ENCODE data around the gene SLC37A4. TPM values are rescaled to one million over a fixed set of nuclear protein-coding genes. Genes with fewer than 3 reads are reported as not detected.
"Not testable (repeated sequence)": the region's sequence is repeated elsewhere in the genome, so short reads cannot be mapped to it uniquely, and the experiment has no call there.

SLC37A4 gene
- total RNA-seq, 1 donor from 2014 or later, result 12.1 TPM

- ATAC-seq (ENCODE audit: low read depth), result no peak
- H3K27me3 Mint-ChIP-seq, result no peaks in the 10 kb centered on the region
- CTCF ChIA-PET, result no interaction called here
- no peak overlapping the region for H3K4me3 Mint-ChIP-seq
- peaks cover 16% of the 10 kb centered on the region for H3K4me1 Mint-ChIP-seq
- H3K36me3 Mint-ChIP-seq (ENCODE audit: low read depth), result no peaks in the 10 kb centered on the region
- POLR2A ChIA-PET, result interaction anchor here (0.8 to 1.5 kb wide), 3 partner anchors 12 to 32 kb away, joined by 4 to 7 read pairs (median 6); partner anchors contain the start of genes HYOU1 and VPS11
- TF ChIP-seq CTCF (IDR thresholded peaks at IDR 0.05), result no peak
- H3K27ac Mint-ChIP-seq, result no peak overlapping the region
- DNase-seq, result no peak
- no peaks in the 10 kb centered on the region for H3K9me3 Mint-ChIP-seq
- intact Hi-C loops (cut with micrococcal nuclease), result no loop called here
Observed at GRCh38 chr11:119034813-119035212, 4.1 kb upstream of the SLC37A4 start.

GRCh38 chr11:119033421-119033820, 2.7 kb upstream of the SLC37A4 start:
- ChIA-PET POLR2A (interaction anchor here (0.7 to 1.2 kb wide), 3 partner anchors 10 to 34 kb away, joined by 3 to 5 read pairs (median 4); no protein-coding TSS in a partner anchor), CTCF (interaction anchor here (1.1 kb wide), 1 partner anchor 9 kb away, joined by 3 read pairs; no protein-coding TSS in a partner anchor)
- H3K27ac Mint-ChIP-seq; H3K27me3 Mint-ChIP-seq; H3K36me3 Mint-ChIP-seq (ENCODE audit: low read depth); H3K9me3 Mint-ChIP-seq; H3K4me3 Mint-ChIP-seq; DNase-seq; ATAC-seq (ENCODE audit: low read depth); intact Hi-C loops (cut with micrococcal nuclease): not testable (repeated sequence)
- H3K4me1 Mint-ChIP-seq, result peaks cover 15% of the 10 kb centered on the region

- POLR2A ChIA-PET, result interaction anchor here (0.6 kb wide), 1 partner anchor 14 kb away, joined by 5 read pairs; no protein-coding TSS in a partner anchor
- DNase-seq (no peak), ATAC-seq (ENCODE audit: low read depth) (no peak)
- no peaks in the 10 kb centered on the region for H3K27me3 Mint-ChIP-seq
- H3K4me1 Mint-ChIP-seq, result peaks cover 15% of the 10 kb centered on the region
- H3K9me3 Mint-ChIP-seq, result no peaks in the 10 kb centered on the region
- H3K36me3 Mint-ChIP-seq (ENCODE audit: low read depth), result peaks cover 7% of the 10 kb centered on the region
- H3K4me3 Mint-ChIP-seq, result no peak overlapping the region
- no peak for TF ChIP-seq CTCF (IDR thresholded peaks at IDR 0.05)
- CTCF ChIA-PET, result interaction anchor here (0.7 to 1.1 kb wide), 2 partner anchors 13 to 33 kb away, joined by 3 read pairs; partner anchors contain the start of gene TRAPPC4
- intact Hi-C loops (cut with micrococcal nuclease), result loop anchor here (2.0 kb wide), 2 partner anchors 125 to 341 kb away; no protein-coding TSS in a partner anchor
- no peak overlapping the region for H3K27ac Mint-ChIP-seq
Observed at GRCh38 chr11:119031912-119032280, 1.2 kb upstream of the SLC37A4 start.

- intact Hi-C loops (cut with micrococcal nuclease), result loop anchor here (1.0 to 2.0 kb wide), 11 partner anchors 12 to 339 kb away; partner anchors contain the start of genes CENATAC, HINFP, HYOU1 and RPS25
- no peak for ATAC-seq (ENCODE audit: low read depth)
Observed at GRCh38 chr11:119030029-119030328, 698 bp downstream of the SLC37A4 start.

GRCh38 chr11:119029340-119030028, 1.2 kb downstream of the SLC37A4 start:
- no peak for ATAC-seq (ENCODE audit: low read depth)
- no peak for TF ChIP-seq CTCF (IDR thresholded peaks at IDR 0.05)
- ChIA-PET CTCF (no interaction called here), POLR2A (interaction anchor here (1.0 to 2.7 kb wide), 5 partner anchors 11 to 55 kb away, joined by 3 to 21 read pairs (median 5); partner anchors contain the start of genes HMBS, RPS25, TRAPPC4 and VPS11)
- H3K27me3 Mint-ChIP-seq, result no peaks in the 10 kb centered on the region
- DNase-seq, result no peak
- peaks cover 22% of the 10 kb centered on the region for H3K36me3 Mint-ChIP-seq (ENCODE audit: low read depth)
- peak overlapping the region; percentile 85 for H3K4me3 Mint-ChIP-seq
- intact Hi-C loops (cut with micrococcal nuclease), result loop anchor here (1.0 to 2.0 kb wide), 11 partner anchors 11 to 339 kb away; partner anchors contain the start of genes CENATAC, HINFP, HYOU1 and RPS25
- H3K4me1 Mint-ChIP-seq, result peaks cover 15% of the 10 kb centered on the region
- H3K27ac Mint-ChIP-seq, result peak overlapping the region; percentile 0
- no peaks in the 10 kb centered on the region for H3K9me3 Mint-ChIP-seq

More at GRCh38 chr11:119030029-119030328, 698 bp downstream of the SLC37A4 start:
- POLR2A ChIA-PET, result interaction anchor here (1.0 to 1.5 kb wide), 4 partner anchors 11 to 55 kb away, joined by 3 to 21 read pairs (median 4); partner anchors contain the start of genes HMBS, RPS25, TRAPPC4 and VPS11
- no peak for TF ChIP-seq CTCF (IDR thresholded peaks at IDR 0.05)
- H3K27me3 Mint-ChIP-seq, result no peaks in the 10 kb centered on the region
- DNase-seq, result peak; percentile 31
- H3K4me3 Mint-ChIP-seq, result peak overlapping the region; percentile 85
- H3K36me3 Mint-ChIP-seq (ENCODE audit: low read depth), result peaks cover 17% of the 10 kb centered on the region
- H3K4me1 Mint-ChIP-seq, result peaks cover 15% of the 10 kb centered on the region
- CTCF ChIA-PET, result no interaction called here
- H3K27ac Mint-ChIP-seq, result peak overlapping the region; percentile 0
- H3K9me3 Mint-ChIP-seq, result no peaks in the 10 kb centered on the region
